ENCODE results near the gene JPT2. TPM values are rescaled to one million over a fixed set of nuclear protein-coding genes. Genes with fewer than 3 reads are reported as not detected.
"Not testable (repeated sequence)": the region's sequence is repeated elsewhere in the genome, so short reads cannot be mapped to it uniquely, and the experiment has no call there.

Gene JPT2
- total RNA-seq, 1 experiment from 2014 or later, result 71.2 TPM

GRCh38 chr16:1732071-1732470 is 54.0 kb downstream of the JPT2 start:
- no peak for DNase-seq (ENCODE audit: low spot score)

GRCh38 chr16:1732551-1732987 is 54.5 kb downstream of the JPT2 start:
- DNase-seq (ENCODE audit: low spot score), result not testable (repeated sequence)

- DNase-seq (ENCODE audit: low spot score), result no peak
Observed at GRCh38 chr16:1734123-1734522, 56.0 kb downstream of the JPT2 start.

- DNase-seq (ENCODE audit: low spot score), result no peak
Observed at GRCh38 chr16:1734816-1735215, 56.7 kb downstream of the JPT2 start.

GRCh38 chr16:1740234-1740633 is 62.2 kb downstream of the JPT2 start:
- DNase-seq (ENCODE audit: low spot score), result no peak

GRCh38 chr16:1740781-1741490 is 62.9 kb downstream of the JPT2 start:
- no peak for DNase-seq (ENCODE audit: low spot score)

GRCh38 chr16:1741553-1742165 is 63.6 kb downstream of the JPT2 start:
- DNase-seq (ENCODE audit: low spot score), result no peak

GRCh38 chr16:1743376-1744337 is 65.6 kb downstream of the JPT2 start:
- no peak for DNase-seq (ENCODE audit: low spot score)

- no peak for DNase-seq (ENCODE audit: low spot score)
Observed at GRCh38 chr16:1744338-1744840, 66.3 kb downstream of the JPT2 start.

GRCh38 chr16:1745181-1745899 is 67.3 kb downstream of the JPT2 start:
- peak; percentile 70 for DNase-seq (ENCODE audit: low spot score)

GRCh38 chr16:1745900-1746692 is 68.0 kb downstream of the JPT2 start:
- peak; percentile 96 for DNase-seq (ENCODE audit: low spot score)

GRCh38 chr16:1746693-1747195 is 68.7 kb downstream of the JPT2 start:
- no peak for DNase-seq (ENCODE audit: low spot score)

- no peak for DNase-seq (ENCODE audit: low spot score)
Observed at GRCh38 chr16:1747934-1748333, 69.9 kb downstream of the JPT2 start.

- no peak for DNase-seq (ENCODE audit: low spot score)
Observed at GRCh38 chr16:1749152-1750117, 71.4 kb downstream of the JPT2 start.

Other genes with a start within 250 kb of the JPT2 start
- not detected in 2 replicates for gene PERCC1, start 247.2 kb upstream of the JPT2 start, total RNA-seq (2014; rRNA removed; shearing (Covaris generic))
- not detected in 2 replicates for gene CCDC154, start 233.7 kb upstream of the JPT2 start, total RNA-seq (2014; rRNA removed; shearing (Covaris generic))
- 16.0 and 21.0 TPM in 2 replicates for gene CLCN7, start 203.3 kb upstream of the JPT2 start, total RNA-seq (2014; rRNA removed; shearing (Covaris generic))
- not detected in 2 replicates for gene PTX4, start 189.3 kb upstream of the JPT2 start, total RNA-seq (2014; rRNA removed; shearing (Covaris generic))
- gene TELO2, start 184.9 kb upstream of the JPT2 start, total RNA-seq (2014; rRNA removed; shearing (Covaris generic)), result 3.6 and 4.8 TPM in 2 replicates
- not detected in 2 replicates for gene TMEM204, start 144.6 kb upstream of the JPT2 start, total RNA-seq (2014; rRNA removed; shearing (Covaris generic))
- gene IFT140, start 66.2 kb upstream of the JPT2 start, total RNA-seq (2014; rRNA removed; shearing (Covaris generic)), result 8.4 and 12.2 TPM in 2 replicates
- 2.4 and 3.1 TPM in 2 replicates for gene CRAMP1, start 65.9 kb upstream of the JPT2 start, total RNA-seq (2014; rRNA removed; shearing (Covaris generic))
- 2.6 and 4.4 TPM in 2 replicates for gene MAPK8IP3, start 27.9 kb downstream of the JPT2 start, total RNA-seq (2014; rRNA removed; shearing (Covaris generic))
- 0.50 TPM in 1 of 2 replicates, not detected in the other for gene NME3, start 93.3 kb downstream of the JPT2 start, total RNA-seq (2014; rRNA removed; shearing (Covaris generic))
- gene EME2, start 94.5 kb downstream of the JPT2 start, total RNA-seq (2014; rRNA removed; shearing (Covaris generic)), result 0.90 and 1.2 TPM in 2 replicates
- 114 and 125 TPM in 2 replicates for gene MRPS34, start 94.9 kb downstream of the JPT2 start, total RNA-seq (2014; rRNA removed; shearing (Covaris generic))
- 20.1 and 23.9 TPM in 2 replicates for gene SPSB3, start 104.3 kb downstream of the JPT2 start, total RNA-seq (2014; rRNA removed; shearing (Covaris generic))
- gene NUBP2, start 104.7 kb downstream of the JPT2 start, total RNA-seq (2014; rRNA removed; shearing (Covaris generic)), result 38.9 and 112 TPM in 2 replicates
- gene IGFALS, start 115.4 kb downstream of the JPT2 start, total RNA-seq (2014; rRNA removed; shearing (Covaris generic)), result not detected in 2 replicates
- gene HAGH, start 148.5 kb downstream of the JPT2 start, total RNA-seq (2014; rRNA removed; shearing (Covaris generic)), result 18.4 and 31.3 TPM in 2 replicates
- gene FAHD1, start 148.9 kb downstream of the JPT2 start, total RNA-seq (2014; rRNA removed; shearing (Covaris generic)), result 23.8 and 27.6 TPM in 2 replicates
- 2.8 and 9.0 TPM in 2 replicates for gene MEIOB, start 193.9 kb downstream of the JPT2 start, total RNA-seq (2014; rRNA removed; shearing (Covaris generic))
- not detected in 2 replicates for gene HS3ST6, start 240.1 kb downstream of the JPT2 start, total RNA-seq (2014; rRNA removed; shearing (Covaris generic))